Measurements from ENCODE around the gene RHOBTB3.

The RHOBTB3 gene

DNA sequence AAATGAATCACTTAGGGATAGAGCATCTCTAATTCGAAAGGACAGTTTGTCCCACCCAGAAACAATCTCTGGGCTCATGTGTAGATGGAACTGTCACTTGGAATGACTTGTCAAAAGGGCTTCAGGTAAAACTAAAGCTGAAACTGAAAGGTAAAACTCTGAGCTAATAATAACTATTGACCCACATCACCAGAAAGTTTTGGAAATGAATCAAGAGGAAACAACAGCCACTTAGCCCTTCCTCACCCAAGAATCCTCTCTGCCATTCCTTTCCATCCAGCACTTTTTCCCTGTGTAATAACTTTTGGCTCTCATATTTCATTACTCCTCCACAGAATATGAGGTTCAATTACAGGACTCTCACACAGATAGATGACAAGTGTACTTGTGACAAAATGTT, 105.4 kb downstream of the RHOBTB3 start:
- in situ Hi-C loops (cut with HindIII; ENCODE audit: low sequenced_read_pairs) = loop anchor here (25.0 kb wide), 1 partner anchor 174 kb away; no protein-coding TSS in a partner anchor

DNA sequence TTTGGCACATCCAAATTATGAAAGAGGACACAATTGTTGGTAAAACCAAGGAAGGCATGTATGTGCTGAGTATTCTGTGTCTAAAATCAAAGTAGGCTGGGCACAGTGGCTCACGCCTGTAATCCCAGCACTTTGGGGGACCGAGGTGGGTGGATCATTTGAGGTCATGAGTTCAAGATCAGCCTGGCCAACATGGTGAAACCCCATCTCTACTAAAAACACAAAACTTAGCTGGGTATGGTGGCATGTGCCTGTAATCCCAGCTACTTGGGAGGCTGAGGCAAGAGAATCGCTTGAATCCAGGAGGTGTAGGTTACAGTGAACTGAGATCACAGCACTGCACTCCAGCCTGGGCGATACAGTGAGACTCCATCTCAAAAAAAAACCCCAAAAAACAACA, 105.8 kb downstream of the RHOBTB3 start:
- in situ Hi-C loops (cut with HindIII; ENCODE audit: low sequenced_read_pairs) = loop anchor here (25.0 kb wide), 1 partner anchor 175 kb away; no protein-coding TSS in a partner anchor

DNA sequence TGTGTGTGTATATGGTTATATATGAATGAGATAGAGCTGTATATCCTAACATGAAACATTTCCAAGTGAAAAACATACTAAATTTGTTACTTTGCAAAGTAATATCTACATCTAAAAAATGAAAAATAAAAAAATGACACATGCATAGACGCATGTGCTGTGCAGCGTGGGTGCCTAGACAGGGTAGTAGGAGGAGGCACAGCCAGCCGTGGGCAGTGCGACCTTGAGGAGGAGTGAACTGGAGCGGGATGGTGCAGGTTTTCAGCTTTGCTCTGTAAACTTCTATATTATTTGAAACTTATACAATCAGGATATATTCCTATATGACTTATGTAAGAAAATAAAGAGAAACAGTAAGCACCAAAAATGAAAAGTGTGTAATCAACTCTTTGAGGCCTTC, 106.4 kb downstream of the RHOBTB3 start:
- in situ Hi-C loops (cut with HindIII; ENCODE audit: low sequenced_read_pairs) = loop anchor here (25.0 kb wide), 1 partner anchor 175 kb away; no protein-coding TSS in a partner anchor

DNA sequence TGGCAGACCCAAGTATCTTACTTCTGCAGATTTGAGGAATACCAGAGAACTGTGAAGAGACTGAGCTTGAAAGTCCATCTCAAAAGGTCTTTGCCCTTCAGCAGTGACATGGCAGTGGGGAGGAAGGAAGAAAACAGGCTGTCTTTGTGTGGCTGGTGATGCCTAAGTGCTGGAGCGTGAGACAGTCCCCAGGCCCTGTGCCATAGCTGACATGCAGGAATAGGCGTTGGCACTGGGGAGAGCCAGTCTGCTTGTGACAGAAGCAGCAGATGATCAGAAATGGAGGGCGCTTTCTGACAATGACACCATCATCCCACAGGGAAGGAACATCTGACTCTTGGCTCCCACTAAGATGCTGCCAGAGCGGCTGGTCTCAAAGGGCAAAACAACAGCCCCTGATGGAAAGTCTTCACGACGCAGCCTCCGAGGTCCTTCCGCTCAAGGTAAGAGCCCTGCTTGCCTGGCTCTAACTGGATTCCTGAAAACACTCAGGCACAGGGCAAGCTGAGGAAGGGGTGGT, 106.9 kb downstream of the RHOBTB3 start:
- in situ Hi-C loops (cut with HindIII; ENCODE audit: low sequenced_read_pairs) = loop anchor here (25.0 kb wide), 1 partner anchor 176 kb away; no protein-coding TSS in a partner anchor

DNA sequence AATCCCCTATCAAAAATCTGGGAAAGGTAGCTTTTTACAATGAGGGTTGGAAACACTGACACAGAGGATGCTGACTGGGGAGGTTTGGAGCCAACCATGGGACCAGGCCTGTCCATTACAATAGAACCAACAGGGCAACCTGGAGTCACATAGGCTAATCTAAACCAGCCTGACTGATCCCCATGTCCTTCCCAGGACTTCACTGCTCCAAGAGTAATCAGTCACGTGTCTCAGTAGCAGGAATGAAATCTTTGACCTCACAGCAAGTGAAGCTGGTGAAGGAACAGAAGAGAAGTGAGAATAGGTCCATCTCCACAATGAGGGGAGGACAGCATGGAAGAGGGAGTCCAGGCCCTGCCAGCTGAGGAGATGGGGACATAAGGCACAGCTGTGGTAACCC, 107.4 kb downstream of the RHOBTB3 start:
- in situ Hi-C loops (cut with HindIII; ENCODE audit: low sequenced_read_pairs) = loop anchor here (25.0 kb wide), 1 partner anchor 176 kb away; no protein-coding TSS in a partner anchor

DNA sequence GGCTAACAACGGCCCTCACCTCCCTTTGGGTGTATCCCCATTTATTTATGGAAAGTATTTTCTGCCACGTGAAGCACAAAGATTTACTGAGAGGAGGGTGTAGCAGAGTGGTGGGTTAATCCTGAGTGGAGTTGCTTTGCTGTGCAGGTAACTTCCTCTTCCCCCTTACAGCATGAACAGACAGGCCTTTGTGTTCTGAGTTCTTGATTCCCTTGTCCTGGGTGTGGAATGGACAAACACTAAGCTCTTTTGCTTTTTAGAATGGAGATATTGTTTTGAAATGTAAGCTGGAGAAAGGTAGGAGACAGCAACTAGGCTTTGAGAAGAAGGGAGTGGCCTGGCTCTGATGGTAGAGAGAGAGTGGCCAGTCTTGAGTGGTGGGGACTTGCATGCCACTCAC, 108.5 kb downstream of the RHOBTB3 start:
- in situ Hi-C loops (cut with HindIII; ENCODE audit: low sequenced_read_pairs) = loop anchor here (25.0 kb wide), 1 partner anchor 177 kb away; no protein-coding TSS in a partner anchor

DNA sequence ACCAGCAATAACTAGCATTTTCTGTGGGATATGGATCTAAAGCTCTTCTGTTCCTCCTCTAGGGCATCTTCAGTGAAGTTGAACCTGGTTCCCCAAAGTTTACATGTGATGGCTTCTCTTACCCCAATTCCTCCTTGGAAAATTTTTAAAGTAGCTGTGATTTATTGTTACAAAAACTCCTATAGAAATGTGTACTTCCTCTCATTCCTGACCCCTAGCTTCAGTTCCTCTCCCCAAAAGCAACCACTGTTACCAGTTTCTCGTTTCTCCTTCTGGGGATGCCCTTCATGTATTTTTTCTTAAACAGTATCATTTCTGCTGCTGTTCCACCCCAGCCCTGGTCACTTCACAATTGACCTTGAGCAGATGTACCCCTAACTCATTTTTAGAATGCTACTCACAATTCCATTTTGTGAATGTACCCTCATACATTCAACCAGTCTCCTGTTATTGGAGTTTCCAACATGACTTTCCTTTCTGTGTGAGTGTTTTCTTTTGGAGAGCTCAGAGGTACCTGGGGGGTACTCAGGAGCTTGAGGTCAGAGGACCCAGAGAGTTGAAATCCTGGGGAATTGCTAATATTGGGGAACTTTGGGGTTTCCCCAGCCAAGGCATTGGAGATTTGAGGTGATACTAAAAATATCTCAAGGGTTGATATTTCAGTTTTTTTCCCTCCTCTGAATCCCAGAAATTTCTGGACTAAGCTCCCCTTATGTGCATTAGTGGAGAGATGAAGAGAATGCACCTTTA, 110.0 kb downstream of the RHOBTB3 start:
- in situ Hi-C loops (cut with HindIII; ENCODE audit: low sequenced_read_pairs) = loop anchor here (25.0 kb wide), 1 partner anchor 179 kb away; no protein-coding TSS in a partner anchor

DNA sequence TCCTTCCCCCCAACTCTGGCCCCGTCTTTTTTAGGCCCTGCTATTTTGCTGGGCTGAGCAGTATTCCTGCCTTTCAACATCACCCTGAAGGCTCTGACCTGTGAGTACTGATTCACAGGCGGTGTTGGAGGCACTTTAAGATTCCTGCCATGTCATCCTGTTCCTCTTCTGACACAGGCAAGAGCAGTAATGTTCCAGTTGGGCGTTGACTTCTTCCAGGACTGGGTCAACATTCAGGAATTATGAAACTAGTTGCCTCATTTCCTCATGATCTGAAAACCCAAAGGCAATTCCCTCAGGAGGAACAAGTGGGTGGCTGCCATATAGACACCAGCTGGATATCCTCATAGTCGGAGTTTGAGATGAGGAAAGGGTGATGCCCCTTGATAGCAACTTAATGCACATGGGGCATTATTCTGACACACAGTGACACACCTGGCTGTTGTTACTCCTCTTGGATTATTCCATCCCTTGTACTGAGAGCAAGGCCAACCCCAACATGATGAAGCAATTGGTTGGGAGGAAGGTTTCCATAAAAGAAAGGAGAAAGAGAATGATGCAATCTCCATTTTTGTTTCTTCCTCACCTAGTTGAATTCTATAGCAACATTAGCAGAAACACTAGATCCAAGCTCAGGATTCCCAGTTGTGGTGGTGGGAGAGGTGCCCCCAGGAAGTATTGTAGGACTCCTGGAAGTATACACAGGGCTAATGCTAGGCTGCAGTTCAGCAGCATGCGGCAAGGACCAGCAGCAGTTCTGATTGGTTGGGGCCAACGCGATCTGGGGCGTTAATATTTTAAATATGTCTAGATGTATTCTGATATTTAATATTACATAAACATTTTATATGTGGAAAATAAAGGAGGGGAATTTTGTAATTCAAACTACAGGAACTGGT, 111.0 kb downstream of the RHOBTB3 start:
- in situ Hi-C loops (cut with HindIII; ENCODE audit: low sequenced_read_pairs) = loop anchor here (25.0 kb wide), 1 partner anchor 180 kb away; no protein-coding TSS in a partner anchor

DNA sequence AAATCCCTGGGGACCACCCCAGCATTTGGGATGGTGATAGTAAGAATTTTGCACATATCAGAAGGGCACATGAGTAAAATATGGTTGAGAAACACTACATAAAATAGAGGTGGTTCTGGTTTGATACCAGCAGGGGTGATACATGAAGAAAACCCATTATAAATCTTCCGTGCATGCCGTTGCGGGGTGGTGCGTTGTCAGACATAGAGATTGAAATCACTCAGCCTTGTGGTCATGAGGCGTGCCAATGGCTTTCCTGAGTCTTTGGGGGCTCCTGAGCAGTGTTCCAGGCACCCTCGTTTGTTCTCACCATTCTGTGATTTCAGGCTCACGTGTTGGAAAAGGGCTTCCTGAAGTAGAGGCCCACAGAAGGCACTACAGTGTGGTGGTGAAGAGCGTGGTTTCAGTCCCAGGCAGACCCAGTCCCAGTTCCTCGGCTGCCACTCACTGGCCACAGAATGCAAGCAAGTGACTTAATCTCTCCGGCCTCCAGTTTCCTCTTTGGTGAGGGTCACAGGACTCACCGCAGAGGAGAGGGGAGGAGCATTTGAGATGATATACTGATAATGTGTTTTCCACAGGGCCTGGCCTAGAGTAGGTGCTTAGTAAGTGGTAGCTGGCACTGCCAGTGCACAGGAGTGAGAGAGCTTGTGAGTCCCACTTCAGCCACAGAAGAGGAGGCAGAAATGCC, 111.9 kb downstream of the RHOBTB3 start:
- in situ Hi-C loops (cut with HindIII; ENCODE audit: low sequenced_read_pairs) = loop anchor here (25.0 kb wide), 1 partner anchor 181 kb away; no protein-coding TSS in a partner anchor

DNA sequence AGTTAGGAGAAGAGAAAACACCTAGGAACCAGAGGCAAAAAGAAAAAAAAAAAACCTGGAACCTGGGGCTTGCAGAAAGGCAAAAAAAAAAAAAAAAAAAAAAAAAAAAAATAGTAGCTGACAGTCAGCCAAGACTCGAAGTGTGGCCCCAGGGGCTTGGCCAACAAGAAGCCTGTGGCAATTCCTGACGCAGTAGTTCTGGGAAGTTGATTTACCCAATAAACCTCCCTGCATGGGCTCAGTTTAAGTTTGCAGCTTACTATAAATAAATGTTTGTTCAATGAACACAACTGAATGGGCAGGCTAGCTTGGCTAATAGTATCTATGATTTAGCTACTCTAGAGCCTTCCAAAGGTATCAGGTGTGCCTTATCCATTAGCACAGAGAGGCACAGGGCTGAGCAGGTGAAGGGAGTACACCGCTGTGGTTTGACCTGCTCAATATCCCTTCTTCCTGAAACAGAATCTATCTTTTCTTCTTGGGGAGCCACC, 112.6 kb downstream of the RHOBTB3 start:
- in situ Hi-C loops (cut with HindIII; ENCODE audit: low sequenced_read_pairs) = loop anchor here (25.0 kb wide), 1 partner anchor 181 kb away; no protein-coding TSS in a partner anchor

DNA sequence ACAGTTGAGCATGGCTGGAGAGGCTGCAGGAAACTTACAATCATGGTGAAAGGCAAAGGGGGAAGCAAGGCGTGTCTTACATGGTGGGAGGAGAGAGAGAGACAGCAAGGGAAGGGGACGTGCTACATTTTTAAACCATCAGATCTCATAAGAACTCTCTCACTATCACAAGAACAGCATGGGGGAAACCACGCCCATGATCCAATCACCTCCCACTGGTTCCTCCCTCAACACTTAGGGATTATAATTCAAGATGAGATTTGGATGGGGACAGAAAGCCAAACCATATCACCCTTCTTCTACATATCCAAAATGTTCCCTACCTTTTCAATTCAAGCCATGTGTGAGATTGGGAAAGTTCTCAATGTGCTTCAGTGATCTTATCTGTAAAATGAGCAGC, 114.3 kb downstream of the RHOBTB3 start:
- in situ Hi-C loops (cut with HindIII; ENCODE audit: low sequenced_read_pairs) = loop anchor here (25.0 kb wide), 1 partner anchor 183 kb away; no protein-coding TSS in a partner anchor
